Heart right ventricle (tissue), 16 donors: ENCODE results near the gene GBGT1. TPM values are rescaled to one million over a fixed set of nuclear protein-coding genes. Genes with fewer than 3 reads are reported as not detected.
A peak's percentile ranks its signal among the peaks of the same experiment; 100 is the strongest.

Experiments
- ATAC-seq, 8 donors: fragments of 200-7000 bp; cut with Tn5 transposase; one replicate each; pipeline ENCODE4 v1.9.1; 2020; ENCODE audit warnings: mild to moderate bottlenecking in 8 of 8, moderate library complexity in 8 of 8, moderate number of reproducible peaks in 1 of 8
- DNase-seq, 2 donors: peaks; one replicate each; pipeline ENCODE4 v3.0.0-alpha.2; 2020
- H3K27ac ChIP-seq, 10 donors: fragments of 200-600 bp; sonication (generic) in 2 of 10; one replicate each; pipeline versions ENCODE4 v1.5.0 to v1.8.0; 2020 to 2022; ENCODE audit warnings: mild to moderate bottlenecking in 3 of 10
- H3K27me3 ChIP-seq, 7 donors: fragments of 200-600 bp; one replicate each; pipeline ENCODE4 v1.8.0; 2021 to 2022; ENCODE audit warnings: mild to moderate bottlenecking in 2 of 7
- H3K36me3 ChIP-seq, 9 donors: fragments of 200-600 bp; sonication (generic) in 1 of 9; one replicate each; pipeline versions ENCODE4 v1.5.0 to v1.8.0; 2020 to 2022; ENCODE audit warnings: mild to moderate bottlenecking in 2 of 9
- H3K4me1 ChIP-seq, 9 donors: fragments of 200-600 bp; sonication (generic) in 1 of 9; one replicate each; pipeline versions ENCODE4 v1.5.0 to v1.8.0; 2020 to 2022; ENCODE audit warnings: mild to moderate bottlenecking in 4 of 9
- H3K4me3 ChIP-seq, 10 donors: fragments of 200-600 bp; sonication (generic) in 2 of 10; one replicate each; pipeline versions ENCODE4 v1.5.0 to v1.8.0; 2020 to 2022; ENCODE audit warnings: mild to moderate bottlenecking in 7 of 10, moderate library complexity in 2 of 10
- H3K9me3 ChIP-seq, 11 donors: fragments of 200-600 bp in 10 of 11; sonication (generic) in 2 of 11; one replicate each; pipeline versions ENCODE4 v1.5.0 to v1.8.0; 2013 to 2022; ENCODE audit warnings: mild to moderate bottlenecking in 2 of 11, control low read depth in 1 of 11, moderate library complexity in 1 of 11
- WGBS, 2 donors: extraction: QIAGEN DNeasy Blood & Tissue Kit; methylation state at CpG; one replicate each; pipeline ENCODE4 v1.1.7; 2013; ENCODE audit warnings: inconsistent platforms in 1 of 2; 5-methylcytosine and 5-hydroxymethylcytosine counted together
- intact Hi-C, 10 donors: fragments of 100-400 bp; cut with DNase I; formaldehyde crosslinking; loops; one replicate each; pipeline versions ENCODE4 v1.11.1 to v1.14.2; 2022
- polyA plus RNA-seq, 2 donors: library from polyadenylated mRNA; stranded (reverse); fragments of 200-250 nt; gene quantifications; one replicate each; pipeline ENCODE4 v1.2.3, GENCODE V29; 2013
- total RNA-seq, 10 donors: library from RNA; stranded (reverse); fragmentation: NEBNext Ultra II Directional in 3 of 10; extraction: Animal tissue kit (Norgen Biotek cat#: 25700) in 3 of 10; gene quantifications; one replicate each; pipeline versions ENCODE4 v1.2.1 to v1.2.4, GENCODE V29; 2021 to 2023
- TF ChIP-seq, protein P1 (sequence below), 9 donors: fragments of 200-600 bp; sonication (generic) in 2 of 9; IDR thresholded peaks; one replicate each; pipeline versions ENCODE4 v1.5.0 to v1.8.0; 2021 to 2022; ENCODE audit warnings: antibody characterized with exemption in 9 of 9, mild to moderate bottlenecking in 5 of 9, moderate library complexity in 1 of 9
- donor health status: Arrhythmogenic right ventricular cardiomyopathy.
- donor health status: ischemic (EF 13 %, LVEDD 7.1; RV severe dilation, severe dysfunction).
- donor health status: healthy with polysubstance abuse.
- donor health status: DM: no; HTN: yes; CAD: no.
- donor health status: DM: no; HTN: no; CAD: no.
- donor health status: ischemic (EF 25% LVEDD 6.9; RV normal size, moderate dysfunction).
- donor health status: ischemic (EF 25% LVEDD 5.7; RV mildly dilated, moderate dysfunction).
- donor health status: healthy.
- donor health status: DM: yes; HTN: yes; CAD: no.
- donor health status: Ischemic cardiomyopathy.
- donor health status: ischemic (EF 35%, LVEDD 5.7; RV mildly dilated, moderate dysfunction).
- donor health status: nonischemic (EF 11% LVEDD 7.7; RV severe dilation, severe dysfunction).
- donor health status: DM: yes; HTN: yes; CAD: no.
- donor health status: PGD.
- donor health status: ischemic (EF 29% LVEDD 5.4; RV normal size, mild dysfunction).
- donor health status: nonischemic (EF 23%, LVEDD 6.1; RV moderate dilation, normal function).

The GBGT1 gene
- total and polyA plus RNA-seq, 12 donors, result 2.5 to 14.7 (median 6.6) TPM

- ATAC-seq (peak; percentile 23 to 69 (median 54)), DNase-seq (peak; percentile 66 to 67)
- TF ChIP-seq, protein P1, sequence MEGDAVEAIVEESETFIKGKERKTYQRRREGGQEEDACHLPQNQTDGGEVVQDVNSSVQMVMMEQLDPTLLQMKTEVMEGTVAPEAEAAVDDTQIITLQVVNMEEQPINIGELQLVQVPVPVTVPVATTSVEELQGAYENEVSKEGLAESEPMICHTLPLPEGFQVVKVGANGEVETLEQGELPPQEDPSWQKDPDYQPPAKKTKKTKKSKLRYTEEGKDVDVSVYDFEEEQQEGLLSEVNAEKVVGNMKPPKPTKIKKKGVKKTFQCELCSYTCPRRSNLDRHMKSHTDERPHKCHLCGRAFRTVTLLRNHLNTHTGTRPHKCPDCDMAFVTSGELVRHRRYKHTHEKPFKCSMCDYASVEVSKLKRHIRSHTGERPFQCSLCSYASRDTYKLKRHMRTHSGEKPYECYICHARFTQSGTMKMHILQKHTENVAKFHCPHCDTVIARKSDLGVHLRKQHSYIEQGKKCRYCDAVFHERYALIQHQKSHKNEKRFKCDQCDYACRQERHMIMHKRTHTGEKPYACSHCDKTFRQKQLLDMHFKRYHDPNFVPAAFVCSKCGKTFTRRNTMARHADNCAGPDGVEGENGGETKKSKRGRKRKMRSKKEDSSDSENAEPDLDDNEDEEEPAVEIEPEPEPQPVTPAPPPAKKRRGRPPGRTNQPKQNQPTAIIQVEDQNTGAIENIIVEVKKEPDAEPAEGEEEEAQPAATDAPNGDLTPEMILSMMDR (IDR thresholded peaks at IDR 0.05), result no peak
- 44 to 46% methylated on average over 16 of the region's 16 CpGs for WGBS, 2 donors
- Histone ChIP-seq H3K9me3 (no peaks in the 10 kb centered on the region), H3K27ac (peak overlapping the region in 9 of 10 donors; percentile 25 to 74 (median 34)), H3K27me3 (no peaks in the 10 kb centered on the region), H3K36me3 (no peaks in the 10 kb centered on the region), H3K4me3 (no peak overlapping the region), H3K4me1 (peaks cover 11 to 76% (median 59%) of the 10 kb centered on the region in 9 donors)
- intact Hi-C loops, result loop anchor here in 3 of 10 donors (2.0 to 10.0 kb wide), 3 partner anchors 21 to 107 kb away; partner anchors contain the start of genes GTF3C5 (in 1 of the 3) and RALGDS (in 1 of the 3)
Measured at GRCh38 chr9:133141833-133142595, 21.7 kb downstream of the GBGT1 start.

GRCh38 chr9:133140606-133141005, 23.1 kb downstream of the GBGT1 start:
- H3K27me3 ChIP-seq, result no peaks in the 10 kb centered on the region
- TF ChIP-seq, protein P1 (IDR thresholded peaks at IDR 0.05), result no peak
- no peak overlapping the region for H3K4me3 ChIP-seq
- H3K4me1 ChIP-seq, result peaks cover 16 to 81% (median 63%) of the 10 kb centered on the region in 9 donors
- ATAC-seq (no peak), DNase-seq (no peak)
- H3K27ac ChIP-seq, result peak overlapping the region in 4 of 10 donors; percentile 9 to 65 (median 34)
- 87 to 89% methylated on average over 13 to 14 of the region's 14 CpGs for WGBS, 2 donors
- intact Hi-C loops, result loop anchor here in 2 of 10 donors (10.0 kb wide), 2 partner anchors 86 to 106 kb away; partner anchors contain the start of gene GTF3C5 (in 1 of the 2)
- H3K36me3 ChIP-seq, result no peaks in the 10 kb centered on the region
- no peaks in the 10 kb centered on the region for H3K9me3 ChIP-seq

- H3K27ac ChIP-seq, result peak overlapping the region in 3 of 10 donors; percentile 26 to 65 (median 41)
- intact Hi-C loops, result loop anchor here in 2 of 10 donors (10.0 kb wide), 2 partner anchors 85 to 105 kb away; partner anchors contain the start of gene GTF3C5 (in 1 of the 2)
- H3K36me3 ChIP-seq, result no peaks in the 10 kb centered on the region
- peaks cover 20 to 85% (median 66%) of the 10 kb centered on the region in 9 donors for H3K4me1 ChIP-seq
- H3K9me3 ChIP-seq, result no peaks in the 10 kb centered on the region
- TF ChIP-seq, protein P1 (IDR thresholded peaks at IDR 0.05), result no peak
- no peak overlapping the region for H3K4me3 ChIP-seq
- DNase-seq (no peak), ATAC-seq (no peak)
- 80 to 87% methylated on average over 4 of the region's 4 CpGs for WGBS, 2 donors
- no peaks in the 10 kb centered on the region for H3K27me3 ChIP-seq
Measured at GRCh38 chr9:133140174-133140505, 23.6 kb downstream of the GBGT1 start.

GRCh38 chr9:133139246-133140173, 24.2 kb downstream of the GBGT1 start:
- Histone ChIP-seq H3K9me3 (no peaks in the 10 kb centered on the region), H3K27me3 (no peaks in the 10 kb centered on the region), H3K36me3 (no peaks in the 10 kb centered on the region), H3K4me3 (no peak overlapping the region), H3K27ac (peak overlapping the region in 3 of 10 donors; percentile 26 to 83 (median 81)), H3K4me1 (peaks cover 27 to 85% (median 66%) of the 10 kb centered on the region in 9 donors)
- ATAC-seq, result no peak
- 80 to 86% methylated on average over 24 of the region's 24 CpGs for WGBS, 2 donors
- TF ChIP-seq, protein P1 (IDR thresholded peaks at IDR 0.05), result no peak
- intact Hi-C loops, result loop anchor here in 2 of 10 donors (10.0 kb wide), 2 partner anchors 85 to 105 kb away; partner anchors contain the start of gene GTF3C5 (in 1 of the 2)
- no peak for DNase-seq
